Astrocyte of the cerebellum (primary cell): ENCODE data around the gene NELFCD.

Experiments
- DNase-seq: peaks from one replicate; pipeline ENCODE4 v3.0.0-alpha.2; 2011; ENCODE audit warnings: low read depth
- H3K4me3 ChIP-seq: 2 replicates; pipeline ENCODE4 v1.5.1; 2011; ENCODE audit warnings: mild to moderate bottlenecking, low read depth, low read length, moderate library complexity
- CTCF ChIP-seq: IDR thresholded peaks from 2 replicates; pipeline ENCODE4 v1.5.1; 2012; ENCODE audit warnings: low read length, low read depth, moderate library complexity, mild to moderate bottlenecking; ENCODE audit errors: missing control alignments
- in situ Hi-C: cut with HindIII; loops from 2 replicates; pipeline ENCODE4 v1.10.0; 2017; ENCODE audit warnings: low sequenced_read_pairs

Gene NELFCD

GRCh38 chr20:58986968-58987517, 6.0 kb downstream of the NELFCD start:
- no peak for TF ChIP-seq CTCF
- no peak for DNase-seq
- H3K4me3 ChIP-seq: no peak overlapping the region
- in situ Hi-C loops: no loop called here

GRCh38 chr20:58987790-58988564, 6.9 kb downstream of the NELFCD start:
- TF ChIP-seq CTCF: no peak
- in situ Hi-C loops: no loop called here
- DNase-seq: no peak
- no peak overlapping the region for H3K4me3 ChIP-seq

GRCh38 chr20:58988565-58988882, 7.5 kb downstream of the NELFCD start:
- no peak overlapping the region for H3K4me3 ChIP-seq
- DNase-seq: no peak
- no peak for TF ChIP-seq CTCF
- in situ Hi-C loops: no loop called here

- in situ Hi-C loops: no loop called here
- TF ChIP-seq CTCF: no peak
- DNase-seq: no peak
- H3K4me3 ChIP-seq: no peak overlapping the region
These were observed 8.1 kb downstream of the NELFCD start for GRCh38 chr20:58989196-58989595.

GRCh38 chr20:58990651-58991445, 9.8 kb downstream of the NELFCD start:
- no peak for DNase-seq
- TF ChIP-seq CTCF: no peak
- H3K4me3 ChIP-seq: no peak overlapping the region
- in situ Hi-C loops: no loop called here

GRCh38 chr20:58991715-58992114, 10.7 kb downstream of the NELFCD start:
- no peak overlapping the region for H3K4me3 ChIP-seq
- no peak for DNase-seq
- TF ChIP-seq CTCF: no peak
- in situ Hi-C loops: no loop called here
